ENCODE results near the gene TMEM63A.
A peak's percentile ranks its signal among the peaks of the same experiment; 100 is the strongest.

The TMEM63A gene

DNA sequence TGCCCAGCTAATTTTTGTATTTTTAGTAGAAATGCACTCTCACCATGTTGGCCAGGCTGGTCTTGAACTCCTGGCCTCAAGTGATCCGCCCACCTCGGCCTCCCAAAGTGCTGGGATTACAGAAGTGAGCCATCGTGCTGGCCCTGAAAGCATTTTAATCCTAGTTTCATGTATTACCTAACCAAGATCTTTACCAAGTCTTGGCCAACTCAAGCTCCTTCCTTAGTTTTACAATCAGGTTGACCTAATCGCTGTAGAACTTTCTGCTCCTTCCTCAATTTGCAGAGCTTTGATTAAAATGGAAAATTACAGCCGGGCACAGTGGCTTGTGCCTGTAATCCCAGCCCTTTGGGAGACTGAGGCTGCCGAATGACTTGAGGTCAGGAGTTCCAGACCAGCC, 3.2 kb upstream of the TMEM63A start:
- DNase-seq (ENCODE audit: low read depth): no peak

DNA sequence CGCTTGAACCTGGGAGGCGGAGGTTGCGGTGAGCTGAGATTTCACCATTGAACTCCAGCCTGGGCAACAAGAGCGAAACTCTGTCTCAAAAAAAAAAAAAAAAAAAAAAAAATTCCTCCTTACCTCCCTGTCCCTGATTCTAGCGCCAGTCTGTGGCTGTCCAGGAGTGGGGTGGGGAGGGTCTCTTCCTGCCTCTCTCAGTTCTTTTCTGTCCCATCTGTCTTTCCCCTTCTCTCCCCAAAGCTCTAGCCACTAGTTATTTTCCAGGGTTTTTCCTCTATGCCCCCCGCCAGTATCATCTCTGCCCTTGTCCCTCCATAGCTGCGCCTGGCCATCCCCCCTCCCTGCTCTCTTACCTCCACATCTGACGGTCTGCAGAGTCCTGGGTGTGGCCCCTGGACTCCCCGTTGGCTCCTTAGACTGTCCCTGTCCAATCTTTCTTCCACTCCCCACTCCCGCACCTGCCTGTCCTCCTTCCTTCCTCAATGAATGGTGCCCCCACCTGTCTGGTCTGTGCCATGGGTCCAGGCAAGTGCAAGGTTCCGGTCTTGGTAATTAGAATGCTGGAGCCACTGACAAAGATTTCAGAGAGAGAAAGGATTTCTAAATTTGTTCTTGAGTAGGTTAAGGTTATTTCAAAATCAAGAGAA, 1.6 kb upstream of the TMEM63A start:
- no peak for DNase-seq (ENCODE audit: low read depth)

DNA sequence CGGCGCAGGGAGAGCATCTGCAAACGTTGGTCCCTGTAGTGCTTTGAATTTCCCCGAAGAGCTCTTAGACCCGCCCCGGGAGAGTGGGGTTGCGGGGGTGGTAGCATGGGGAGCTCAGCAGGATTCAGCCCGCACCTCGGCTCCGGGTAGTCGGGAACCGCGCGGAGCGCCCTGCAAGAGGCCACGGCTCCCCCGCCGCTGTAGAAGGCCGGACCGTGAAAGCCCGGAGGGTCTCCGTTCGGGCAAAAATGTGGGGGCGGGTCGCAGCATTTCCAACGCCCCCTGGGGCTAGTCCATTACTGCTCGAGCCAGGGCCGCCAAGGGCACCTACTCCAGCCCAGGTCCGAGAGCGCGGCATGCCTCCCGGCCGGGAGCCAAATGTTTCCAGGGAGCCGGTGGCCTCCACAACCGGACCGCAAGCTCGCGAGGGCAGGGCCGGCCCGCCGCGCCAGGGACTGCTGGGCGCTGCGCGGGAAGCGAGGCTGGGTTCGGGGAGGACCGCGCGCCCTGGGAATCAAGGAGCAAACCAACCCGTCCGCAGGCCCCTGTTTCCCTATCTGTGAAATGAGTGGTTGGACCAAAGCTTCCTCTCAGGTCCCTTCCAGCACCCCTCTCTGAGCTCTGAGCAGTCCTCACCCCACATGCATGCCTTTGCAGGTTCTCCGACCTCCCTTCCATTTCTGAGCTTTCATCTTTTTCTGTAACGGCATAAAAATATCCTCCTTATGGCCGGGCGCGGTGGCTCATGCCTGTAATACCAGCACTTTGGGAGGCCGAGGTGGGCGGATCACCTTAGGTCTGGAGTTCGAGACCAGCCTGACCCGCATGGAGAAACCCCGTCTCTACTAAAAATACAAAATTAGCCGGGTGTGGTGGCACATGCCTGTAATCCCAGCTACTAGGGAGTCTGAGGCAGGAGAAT, 775 bp upstream of the TMEM63A start:
- DNase-seq (ENCODE audit: low read depth): peak; percentile 69

DNA sequence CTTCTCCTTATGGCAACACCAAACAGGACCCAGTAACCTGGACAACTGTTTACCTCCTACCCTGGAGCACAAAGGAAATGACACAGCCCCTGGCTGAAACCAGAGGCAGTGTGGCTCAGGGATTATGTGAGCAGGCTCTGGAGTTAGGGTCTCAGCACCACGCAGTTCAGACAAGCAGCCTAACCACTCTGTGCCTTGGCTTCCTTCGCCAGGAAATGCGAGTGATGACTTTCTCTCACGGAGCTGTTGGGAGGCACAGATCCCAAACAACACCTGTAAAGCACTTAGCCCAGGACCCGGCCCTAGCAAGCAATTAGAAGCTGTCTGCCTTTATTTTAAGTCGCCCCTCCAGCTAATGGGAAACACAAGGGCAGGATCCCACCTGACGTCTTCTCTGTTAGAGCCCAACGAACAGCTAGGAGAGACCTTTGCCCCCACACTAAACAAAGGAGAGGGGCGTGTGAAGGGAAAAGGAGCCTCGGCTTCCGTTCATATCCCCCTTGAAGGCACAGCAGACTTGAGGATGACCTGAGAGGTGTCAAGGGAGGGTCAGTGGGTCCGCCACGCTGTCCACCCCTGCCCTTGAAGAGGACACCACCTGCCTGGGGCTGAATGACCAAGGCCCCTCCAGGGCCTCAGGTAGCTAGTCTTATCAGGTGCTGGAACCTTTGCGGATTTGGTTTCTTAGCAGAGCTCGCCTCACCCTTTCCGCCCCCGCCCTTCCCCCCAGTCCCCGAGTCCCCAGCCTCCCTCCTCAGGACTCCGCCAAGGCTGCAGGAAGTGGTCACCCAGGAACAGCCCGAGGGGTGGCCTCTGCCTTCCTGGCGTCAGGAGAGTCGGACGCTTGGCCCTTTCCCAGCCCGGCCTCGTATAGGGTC, 860 bp downstream of the TMEM63A start:
- peak; percentile 73 for DNase-seq (ENCODE audit: low read depth)

DNA sequence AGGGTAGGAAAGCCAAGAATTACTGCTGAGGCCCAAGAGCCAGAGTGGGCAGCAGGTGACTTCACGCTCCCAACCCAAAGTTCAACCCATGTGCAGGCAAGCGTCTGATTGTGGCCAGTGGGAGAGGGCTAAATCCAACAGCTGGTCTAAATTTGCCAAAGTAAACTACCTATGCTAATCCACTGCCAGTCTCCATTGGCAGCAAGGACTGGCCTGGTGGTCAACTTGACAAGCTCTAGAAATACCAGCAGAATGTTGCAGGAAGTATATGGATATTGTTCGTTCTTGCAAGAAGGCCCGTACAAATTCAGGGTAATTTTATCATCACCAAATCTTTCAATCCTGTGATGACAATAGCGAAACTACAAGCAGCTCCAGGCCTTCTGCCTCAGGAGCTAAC, 1.5 kb downstream of the TMEM63A start:
- no peak for DNase-seq (ENCODE audit: low read depth)

DNA sequence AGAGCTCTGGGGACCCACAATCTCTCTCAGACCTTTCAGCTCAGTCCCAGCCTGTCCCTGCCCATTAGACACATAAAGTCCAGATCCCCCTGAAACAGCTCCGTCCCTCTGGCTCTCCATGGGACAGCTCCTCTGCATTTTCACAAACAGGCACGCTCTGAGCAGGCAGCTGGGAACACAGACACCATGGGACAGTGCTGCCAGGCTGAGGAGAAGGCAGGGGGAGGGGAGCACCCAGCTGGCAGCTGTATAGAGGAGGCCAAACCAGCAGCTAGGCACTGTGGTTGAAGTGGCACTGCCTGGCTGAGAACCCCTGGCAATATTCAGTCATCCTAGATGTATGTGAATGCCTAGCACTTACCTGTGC, 2.0 kb downstream of the TMEM63A start:
- no peak for DNase-seq (ENCODE audit: low read depth)

DNA sequence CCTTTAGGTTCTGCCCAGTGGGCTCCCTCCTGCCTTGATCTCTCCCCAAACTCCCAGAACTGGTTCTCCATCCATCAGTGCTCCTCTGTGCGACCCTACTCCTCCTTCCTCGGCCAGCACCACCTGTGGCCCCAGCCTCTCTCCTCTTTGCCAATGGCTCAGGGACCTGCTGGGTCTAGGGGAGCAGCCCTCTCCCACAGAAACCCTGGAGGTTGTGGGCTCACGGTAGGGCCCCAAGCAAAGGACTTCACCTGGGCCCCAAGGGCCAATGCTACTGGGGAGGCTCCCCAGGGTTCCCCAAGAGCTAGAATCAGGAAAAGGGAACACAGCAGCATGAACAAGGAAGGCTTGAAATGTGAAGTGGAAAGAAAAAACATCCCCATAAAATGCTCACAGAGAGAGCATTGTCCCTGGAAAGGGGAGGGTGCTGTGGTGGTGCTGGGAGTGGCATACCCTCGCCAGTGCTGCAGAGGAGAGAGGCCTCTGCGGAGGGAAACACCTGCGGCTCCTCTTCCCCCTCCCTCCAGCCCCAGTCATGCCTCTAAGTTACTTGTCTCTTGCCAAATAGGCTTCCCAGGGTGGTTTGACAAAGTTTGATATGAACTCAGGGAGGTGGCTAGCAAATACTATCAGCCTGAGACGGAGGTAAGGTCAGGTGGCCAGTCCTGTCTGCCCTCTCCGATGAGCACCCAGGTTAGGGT, 2.5 kb downstream of the TMEM63A start:
- no peak for DNase-seq (ENCODE audit: low read depth)

DNA sequence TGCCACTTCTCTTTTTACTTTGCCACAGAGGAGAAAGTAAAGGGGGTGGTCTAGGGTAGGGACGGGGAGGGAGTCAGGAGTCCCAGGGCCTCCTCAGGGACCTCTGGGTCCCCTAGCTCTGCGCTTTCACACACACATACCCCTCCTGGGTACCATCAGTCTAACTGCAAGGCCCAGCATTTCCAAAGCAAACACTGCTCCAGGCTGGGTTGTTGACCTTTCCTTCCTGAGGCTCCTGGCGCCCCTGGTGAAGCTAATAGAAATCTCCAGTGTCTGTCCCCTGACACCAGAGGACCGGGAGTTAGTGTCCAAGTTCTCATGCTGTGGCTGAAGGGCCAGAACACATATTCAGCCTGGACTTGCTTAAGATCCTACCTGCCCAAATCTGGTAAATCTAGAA, 3.9 kb downstream of the TMEM63A start:
- DNase-seq (ENCODE audit: low read depth): no peak

DNA sequence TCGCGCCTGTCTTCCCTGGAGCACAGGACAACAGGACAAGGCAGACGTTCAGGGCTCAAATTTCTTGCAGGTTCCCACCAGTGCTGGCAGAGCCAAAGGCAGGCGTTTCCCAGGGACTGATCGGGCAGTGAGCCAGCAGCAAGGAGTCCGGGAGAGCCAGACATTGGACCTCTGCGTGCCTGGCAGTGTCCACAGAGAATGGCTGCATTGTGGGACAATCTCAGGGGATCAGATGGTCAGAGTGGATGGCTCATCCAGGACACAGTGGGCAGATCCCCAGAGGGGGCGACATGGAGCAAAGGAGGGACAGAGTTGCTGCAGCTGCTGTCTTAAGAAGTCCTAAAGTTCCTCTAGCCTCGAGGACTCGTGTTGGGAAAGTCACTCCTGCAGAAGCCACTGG, 4.6 kb downstream of the TMEM63A start:
- peak; percentile 59 for DNase-seq (ENCODE audit: low read depth)

DNA sequence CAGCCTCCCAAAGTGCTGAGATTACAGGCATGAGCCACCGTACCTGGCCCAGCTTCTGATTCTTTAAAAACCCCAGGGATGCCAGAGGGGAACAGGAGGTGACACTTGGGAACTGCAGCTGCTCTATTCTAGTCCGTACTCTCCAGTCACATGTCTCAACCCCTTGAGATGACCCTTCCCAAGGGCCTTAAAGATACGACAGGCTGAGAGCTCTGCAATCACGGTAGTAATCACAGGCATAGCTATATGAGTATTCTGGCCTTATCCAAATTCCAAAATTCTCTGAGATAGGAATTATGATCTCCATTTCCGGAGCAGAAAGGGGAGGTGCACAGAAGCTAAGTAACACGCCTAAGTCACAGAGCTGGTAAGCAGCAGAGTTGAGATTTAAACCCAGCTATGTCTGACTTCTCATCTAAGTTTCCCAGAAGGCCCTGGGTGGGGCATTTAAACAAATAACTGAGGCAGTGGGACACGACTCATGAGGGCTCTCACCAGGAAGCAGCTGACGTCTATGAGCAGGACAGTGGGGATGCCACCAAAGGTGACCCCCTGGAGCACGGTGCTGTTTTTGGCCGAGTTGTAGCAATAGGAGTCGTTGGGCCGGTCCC, 5.2 kb downstream of the TMEM63A start:
- DNase-seq (ENCODE audit: low read depth): no peak

DNA sequence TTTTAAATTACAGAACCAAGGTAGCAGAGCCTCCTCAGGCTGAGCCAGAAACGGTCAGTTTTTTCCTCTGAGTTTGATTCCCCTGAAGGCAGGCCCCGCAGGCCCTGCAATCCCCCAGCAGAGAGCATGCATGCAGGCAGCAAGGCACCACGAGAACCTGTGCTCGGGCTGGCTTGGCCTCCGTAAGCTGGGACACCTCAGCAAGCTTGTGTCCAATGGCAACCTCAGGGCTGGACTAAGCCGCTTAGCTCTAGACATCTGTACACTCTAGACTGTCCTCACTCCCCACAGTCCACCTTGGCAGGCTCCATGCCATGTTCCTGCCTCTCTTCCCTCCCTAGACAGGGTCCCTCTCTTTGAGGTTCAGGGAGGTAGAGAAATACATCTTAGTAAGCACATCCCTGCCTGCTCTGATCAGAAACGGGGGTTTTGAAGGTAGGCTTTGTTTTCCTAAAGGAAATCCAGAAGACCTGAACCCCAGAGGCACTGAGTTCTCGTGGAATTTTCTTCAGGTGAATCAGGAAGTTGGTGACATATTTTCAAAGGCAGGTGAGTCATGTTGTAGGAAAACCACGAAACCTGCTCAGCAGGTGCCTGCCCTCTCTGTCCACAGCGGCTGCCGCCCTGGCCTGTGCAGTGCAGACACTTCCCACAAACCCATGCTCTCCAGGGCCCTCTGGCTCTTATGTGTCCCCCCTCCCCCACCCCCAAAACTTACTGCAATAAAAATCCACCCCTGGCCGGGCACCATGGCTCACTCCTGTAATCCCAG, 7.0 kb downstream of the TMEM63A start:
- DNase-seq (ENCODE audit: low read depth): peak; percentile 29

DNA sequence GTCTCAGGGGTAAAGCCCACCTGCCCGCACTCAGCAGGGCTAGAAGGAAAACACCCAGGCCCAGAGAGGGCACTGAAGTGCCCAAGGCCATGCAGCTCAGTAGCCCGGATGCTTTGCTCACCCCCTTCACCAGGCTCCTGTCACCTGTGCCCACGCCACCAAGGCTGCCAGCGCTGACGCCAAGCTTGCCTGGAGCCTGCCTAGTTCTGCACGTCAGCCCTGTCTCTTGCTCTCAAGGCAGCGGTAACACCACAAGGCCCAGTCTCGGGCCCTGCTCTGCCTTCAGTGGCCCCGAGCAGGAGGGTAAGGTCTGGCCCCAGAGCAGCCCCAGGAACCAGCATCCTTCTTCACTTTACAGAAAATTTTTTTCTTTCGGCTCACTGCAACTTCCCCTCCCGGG, 7.7 kb downstream of the TMEM63A start:
- DNase-seq (ENCODE audit: low read depth): no peak

DNA sequence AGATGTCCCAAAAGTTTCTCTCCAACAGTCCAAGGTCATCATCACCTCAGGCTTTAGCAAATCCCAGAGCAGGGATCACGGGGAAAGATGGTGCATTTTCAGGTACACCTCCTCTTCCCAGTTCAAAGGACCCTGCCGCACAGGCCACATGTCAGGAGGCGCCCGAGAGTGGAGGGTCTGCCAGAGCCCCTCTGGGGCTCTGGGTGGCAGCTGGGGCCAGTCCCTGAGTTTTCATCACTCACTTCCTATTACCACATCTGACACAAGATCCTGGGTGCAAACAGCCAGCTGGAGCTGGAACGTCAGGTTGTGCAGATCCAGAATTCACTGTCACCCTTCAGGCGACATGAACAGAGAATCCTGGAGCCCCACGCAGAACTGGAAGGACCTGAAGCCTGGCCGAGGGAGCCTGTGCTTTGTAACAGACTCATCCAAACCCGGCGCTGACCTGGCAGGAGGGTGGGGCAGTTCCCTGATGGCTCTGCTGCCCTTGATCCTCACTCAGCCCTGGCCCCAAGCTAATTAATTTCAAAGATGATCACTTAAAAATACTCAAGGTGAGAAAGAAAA, 8.8 kb downstream of the TMEM63A start:
- DNase-seq (ENCODE audit: low read depth): no peak

DNA sequence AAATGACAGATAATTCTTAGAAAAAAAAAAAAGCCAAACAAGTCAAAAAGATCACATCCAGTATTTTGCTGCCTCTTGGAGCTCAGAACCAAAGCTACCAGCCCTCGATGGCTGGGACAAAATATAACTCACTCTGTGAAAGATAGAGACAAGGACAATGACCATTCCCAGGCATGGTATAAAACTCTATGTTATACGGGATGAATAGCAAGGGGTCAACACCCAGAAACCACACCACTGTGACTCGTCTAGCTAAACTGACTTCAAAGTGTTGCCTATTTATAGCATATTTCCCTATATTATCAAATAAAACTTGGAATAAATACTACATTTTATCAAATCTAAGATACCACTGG, 10.1 kb downstream of the TMEM63A start:
- DNase-seq (ENCODE audit: low read depth): no peak

DNA sequence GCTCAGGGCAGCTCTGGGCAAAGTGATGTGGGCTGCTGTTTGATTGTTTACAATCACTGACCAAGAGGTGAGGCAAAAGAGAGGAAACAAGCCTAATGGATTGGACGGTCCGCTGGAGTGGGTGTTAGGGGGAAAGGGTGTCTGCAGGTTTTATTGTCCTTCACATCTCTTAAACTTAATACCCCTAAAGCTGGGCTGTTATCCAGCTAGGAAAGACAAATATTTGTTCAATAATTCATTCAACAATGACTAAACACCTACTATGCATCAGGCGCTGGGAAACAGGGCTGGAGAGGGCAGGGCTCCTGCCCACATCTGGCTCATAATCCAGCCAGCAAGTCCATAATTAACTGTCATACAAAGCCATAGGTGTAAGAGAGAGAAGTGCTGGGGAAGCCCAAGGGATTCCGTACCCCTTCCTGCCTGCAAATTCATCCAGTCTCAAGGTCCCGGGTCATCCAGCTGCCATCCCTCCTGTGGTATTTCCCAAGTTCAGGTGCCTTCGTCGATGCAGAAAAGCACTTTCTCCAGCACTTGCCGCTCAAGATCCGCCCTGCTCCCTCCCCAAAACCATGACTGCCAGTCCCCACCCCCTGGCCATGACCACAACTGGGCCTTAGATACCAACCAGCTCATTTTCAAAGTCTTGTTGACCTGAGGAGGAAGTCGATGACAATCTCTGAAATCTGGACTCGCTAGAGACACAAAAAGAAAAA, 10.7 kb downstream of the TMEM63A start:
- DNase-seq (ENCODE audit: low read depth): peak; percentile 22

DNA sequence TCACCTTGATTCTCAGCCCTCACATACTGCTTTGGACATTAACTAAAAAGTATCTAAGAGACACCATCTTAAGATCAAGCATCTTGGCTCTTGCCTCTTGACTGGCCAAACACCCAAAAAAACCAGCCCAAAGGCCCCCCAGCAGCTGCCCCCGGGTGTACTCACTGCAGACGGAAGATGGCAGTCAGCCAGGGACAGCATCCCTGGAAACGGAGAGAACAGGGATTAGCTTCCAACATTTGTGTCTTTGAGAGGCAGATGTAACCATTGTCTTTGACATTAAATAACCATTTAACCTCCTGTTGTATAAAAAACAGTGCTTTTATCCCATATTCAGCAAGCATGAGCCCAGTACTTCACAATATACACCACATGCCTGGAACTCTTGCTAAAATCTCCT, 11.3 kb downstream of the TMEM63A start:
- no peak for DNase-seq (ENCODE audit: low read depth)

DNA sequence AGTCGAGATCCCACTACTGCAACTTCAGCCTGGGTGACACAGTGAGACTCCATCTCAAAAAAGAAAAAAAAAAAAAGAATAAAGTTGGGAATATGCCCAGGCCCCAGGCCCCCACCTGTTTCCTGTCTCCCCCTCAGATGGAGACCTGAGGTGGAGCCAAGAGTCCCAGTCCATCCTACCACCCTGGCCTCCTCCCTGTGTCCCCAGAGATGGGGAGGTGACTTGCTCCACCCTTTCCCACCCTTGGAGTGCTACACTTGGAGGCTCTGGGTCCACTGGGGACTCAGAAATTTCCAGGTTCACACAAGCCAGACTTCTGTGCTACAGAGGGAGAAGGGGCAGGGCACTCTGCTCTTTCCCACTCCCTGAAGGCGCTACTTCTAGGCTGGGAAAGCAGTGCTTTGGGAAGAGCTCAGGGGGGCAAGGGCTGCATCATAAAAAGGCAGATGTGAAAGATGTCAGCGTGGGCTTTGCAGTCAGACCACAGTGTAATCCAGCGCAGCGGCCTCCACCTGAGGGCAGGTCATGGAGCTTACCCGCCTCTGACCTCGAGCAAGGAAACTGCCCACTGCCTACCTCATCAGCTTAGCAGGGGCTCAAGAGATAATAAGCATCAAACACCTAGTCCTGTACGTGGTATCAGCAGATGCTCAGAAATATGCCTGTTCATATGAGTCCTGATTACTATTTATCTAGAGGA, 13.4 kb downstream of the TMEM63A start:
- no peak for DNase-seq (ENCODE audit: low read depth)

DNA sequence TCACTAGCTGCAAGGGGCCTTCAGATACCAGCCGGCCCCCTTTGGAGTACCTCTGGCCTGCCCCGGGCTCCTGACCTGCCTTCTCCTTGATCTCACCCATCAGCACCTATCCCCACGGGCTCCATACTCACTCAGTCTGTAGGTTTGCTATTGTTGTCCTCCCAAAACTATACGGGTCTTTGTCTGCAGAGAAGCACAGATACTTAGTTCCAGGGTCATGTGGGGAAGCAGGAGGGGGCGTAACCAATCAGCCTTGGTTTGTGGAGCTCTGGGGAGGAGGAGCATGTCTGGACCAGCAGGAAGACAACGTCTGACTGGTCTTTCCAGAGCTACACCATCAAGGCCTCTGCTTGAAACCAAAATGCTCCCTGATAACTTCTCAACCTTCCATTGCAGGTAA, 15.2 kb downstream of the TMEM63A start:
- DNase-seq (ENCODE audit: low read depth): no peak

Measured in ELR (cell line).